Kidney (tissue), 14 donors: Measurements from ENCODE around the gene ZIC1. TPM values are rescaled to one million over a fixed set of nuclear protein-coding genes. Genes with fewer than 3 reads are reported as not detected.

Source experiments
- DNase-seq, 5 donors: peaks; one replicate each; pipeline ENCODE4 v3.0.0-alpha.2; 2013 to 2020
- FAIRE-seq: peaks from 2 replicates; lab custom pipeline; 2012; peaks lifted over from hg19 to GRCh38; lab: Jason Lieb, UNC
- H3K27ac ChIP-seq, 2 donors: one replicate each; pipeline ENCODE4 v1.7.0; 2013; ENCODE audit warnings: low read depth in 2 of 2, low read length in 2 of 2, inconsistent platforms in 1 of 2
- H3K27me3 ChIP-seq: one replicate; pipeline ENCODE4 v1.7.1; 2013; ENCODE audit warnings: low read length, inconsistent platforms; ENCODE audit not compliant: control insufficient read depth, insufficient read depth
- H3K36me3 ChIP-seq, 3 donors: one replicate each; pipeline versions ENCODE4 v1.7.0 to v1.7.1; 2013; ENCODE audit warnings: low read length in 3 of 3, control low read depth in 1 of 3, inconsistent platforms in 1 of 3; ENCODE audit not compliant: insufficient read depth in 3 of 3, control insufficient read depth in 2 of 3
- H3K4me1 ChIP-seq, 3 donors: one replicate each; pipeline versions ENCODE4 v1.7.0 to v1.7.1; 2013; ENCODE audit warnings: low read length in 3 of 3, inconsistent platforms in 1 of 3, low read depth in 1 of 3; ENCODE audit not compliant: control insufficient read depth in 2 of 3, insufficient read depth in 2 of 3
- H3K4me3 ChIP-seq, 3 donors: one replicate each; pipeline versions ENCODE4 v1.7.0 to v1.8.1; 2013; ENCODE audit warnings: low read length in 3 of 3, control low read depth in 1 of 3, inconsistent platforms in 1 of 3
- H3K9ac ChIP-seq, 3 donors: one replicate each; pipeline versions ENCODE4 v1.7.0 to v1.7.1; 2013; ENCODE audit warnings: low read length in 3 of 3, control low read depth in 1 of 3, inconsistent platforms in 1 of 3
- H3K9me3 ChIP-seq, 3 donors: one replicate each; pipeline versions ENCODE4 v1.7.0 to v1.7.1; 2013; ENCODE audit warnings: low read length in 3 of 3, control low read depth in 1 of 3, inconsistent platforms in 1 of 3; ENCODE audit not compliant: control insufficient read depth in 2 of 3, insufficient read depth in 1 of 3
- intact Hi-C: fragments of 100-400 bp; cut with DNase I; formaldehyde crosslinking; loops from one replicate; pipeline ENCODE4 v1.11.1; 2022
- polyA plus RNA-seq: library from polyadenylated mRNA; stranded (reverse); fragments of 350-450 nt; fragmentation: Illumina TruSeq; extraction: RNeasy Lipid Tissue Mini Kit (QIAGEN cat#74804); gene quantifications from one replicate; pipeline ENCODE4 v1.2.3, GENCODE V29; 2014; ENCODE audit warnings: low read depth, low replicate concordance; ENCODE audit not compliant: insufficient read depth
- total RNA-seq: library from RNA; stranded (reverse); fragmentation: NEBNext Ultra II Directional; extraction: Animal tissue kit (Norgen Biotek cat#: 25700); gene quantifications from one replicate; pipeline ENCODE4 v1.2.1, GENCODE V29; 2021
- TF ChIP-seq, protein P1 (sequence below): IDR thresholded peaks from 3 replicates; pipeline ENCODE4 v1.5.1; 2012; ENCODE audit warnings: mild to moderate bottlenecking, moderate library complexity, borderline replicate concordance; ENCODE audit not compliant: insufficient read depth; ENCODE audit errors: extremely low read depth
- donor health status: control.
- donor health status: control.
- donor health status: control.
- donor health status: control.
- donor health status: control.
- donor health status: DM: yes; HTN: yes; CAD: no.
- donor health status: Normal renal cell carcinoma (clear cell type).

Gene ZIC1
- total and polyA plus RNA-seq, 2 donors from 2014 or later = not detected

DNA sequence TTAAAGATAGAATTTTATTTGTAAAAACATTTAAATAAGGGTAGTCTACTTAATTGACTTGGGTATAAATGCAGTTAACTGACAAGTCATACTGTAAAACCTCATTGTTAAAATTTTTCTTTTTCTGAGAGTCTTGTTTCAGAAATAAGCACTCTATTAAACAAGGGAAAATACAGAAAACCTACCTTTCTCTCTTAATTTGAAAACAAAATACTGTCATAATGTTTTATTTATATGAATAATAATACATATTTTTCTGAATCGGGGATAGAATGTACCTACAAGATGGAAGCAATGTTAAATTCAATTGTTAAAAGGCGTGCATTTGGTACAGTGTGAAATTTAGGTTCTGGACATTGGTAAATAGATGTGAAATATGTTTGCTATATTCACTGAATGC is 17.8 kb downstream of the ZIC1 start:
- DNase-seq (no peak), FAIRE-seq (no peak)
- Histone ChIP-seq H3K9ac (no peak overlapping the region), H3K9me3 (no peaks in the 10 kb centered on the region), H3K36me3 (no peaks in the 10 kb centered on the region), H3K27me3 (peaks cover 62% of the 10 kb centered on the region), H3K4me1 (no peaks in the 10 kb centered on the region), H3K4me3 (no peak overlapping the region), H3K27ac (no peak overlapping the region)
- TF ChIP-seq, protein P1, sequence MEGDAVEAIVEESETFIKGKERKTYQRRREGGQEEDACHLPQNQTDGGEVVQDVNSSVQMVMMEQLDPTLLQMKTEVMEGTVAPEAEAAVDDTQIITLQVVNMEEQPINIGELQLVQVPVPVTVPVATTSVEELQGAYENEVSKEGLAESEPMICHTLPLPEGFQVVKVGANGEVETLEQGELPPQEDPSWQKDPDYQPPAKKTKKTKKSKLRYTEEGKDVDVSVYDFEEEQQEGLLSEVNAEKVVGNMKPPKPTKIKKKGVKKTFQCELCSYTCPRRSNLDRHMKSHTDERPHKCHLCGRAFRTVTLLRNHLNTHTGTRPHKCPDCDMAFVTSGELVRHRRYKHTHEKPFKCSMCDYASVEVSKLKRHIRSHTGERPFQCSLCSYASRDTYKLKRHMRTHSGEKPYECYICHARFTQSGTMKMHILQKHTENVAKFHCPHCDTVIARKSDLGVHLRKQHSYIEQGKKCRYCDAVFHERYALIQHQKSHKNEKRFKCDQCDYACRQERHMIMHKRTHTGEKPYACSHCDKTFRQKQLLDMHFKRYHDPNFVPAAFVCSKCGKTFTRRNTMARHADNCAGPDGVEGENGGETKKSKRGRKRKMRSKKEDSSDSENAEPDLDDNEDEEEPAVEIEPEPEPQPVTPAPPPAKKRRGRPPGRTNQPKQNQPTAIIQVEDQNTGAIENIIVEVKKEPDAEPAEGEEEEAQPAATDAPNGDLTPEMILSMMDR = no peak
- intact Hi-C loops = no loop called here

GRCh38 chr3:147427746-147428145 is 18.6 kb downstream of the ZIC1 start:
- no peaks in the 10 kb centered on the region for H3K36me3 ChIP-seq
- no peak for DNase-seq
- no peak overlapping the region for H3K9ac ChIP-seq
- peaks cover 54% of the 10 kb centered on the region for H3K27me3 ChIP-seq
- no peak overlapping the region for H3K27ac ChIP-seq
- no peaks in the 10 kb centered on the region for H3K4me1 ChIP-seq
- no peaks in the 10 kb centered on the region for H3K9me3 ChIP-seq
- intact Hi-C loops = no loop called here
- TF ChIP-seq, protein P1 = no peak
- no peak overlapping the region for H3K4me3 ChIP-seq
- no peak for FAIRE-seq

GRCh38 chr3:147428326-147428725 is 19.2 kb downstream of the ZIC1 start:
- H3K36me3 ChIP-seq = no peaks in the 10 kb centered on the region
- no peaks in the 10 kb centered on the region for H3K4me1 ChIP-seq
- TF ChIP-seq, protein P1 = no peak
- peaks cover 48% of the 10 kb centered on the region for H3K27me3 ChIP-seq
- H3K4me3 ChIP-seq = no peak overlapping the region
- no peaks in the 10 kb centered on the region for H3K9me3 ChIP-seq
- FAIRE-seq (no peak), DNase-seq (no peak)
- intact Hi-C loops = no loop called here
- H3K27ac ChIP-seq = no peak overlapping the region
- H3K9ac ChIP-seq = no peak overlapping the region

DNA sequence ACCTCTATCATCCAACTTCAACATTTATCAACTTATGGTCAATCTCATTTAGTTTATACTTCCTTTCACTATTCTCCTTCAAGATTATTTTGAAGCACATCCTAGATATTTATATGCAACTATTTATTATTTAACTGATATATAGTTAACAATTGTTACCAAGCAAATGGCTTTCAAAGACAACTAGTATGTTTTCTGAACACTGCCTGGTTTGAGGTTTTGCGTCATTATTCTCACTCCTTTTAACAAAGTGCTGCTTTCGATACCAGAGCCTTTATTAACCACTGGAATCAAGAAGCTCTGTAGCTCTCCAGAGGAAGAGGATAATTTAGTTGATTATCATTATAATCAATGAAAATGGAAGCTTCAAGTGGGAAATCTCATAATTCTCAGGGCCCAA is 19.6 kb downstream of the ZIC1 start:
- intact Hi-C loops = no loop called here
- no peak for DNase-seq
- peaks cover 44% of the 10 kb centered on the region for H3K27me3 ChIP-seq
- TF ChIP-seq, protein P1 = no peak
- no peak overlapping the region for H3K4me3 ChIP-seq
- H3K27ac ChIP-seq = no peak overlapping the region
- H3K36me3 ChIP-seq = no peaks in the 10 kb centered on the region
- no peaks in the 10 kb centered on the region for H3K4me1 ChIP-seq
- no peaks in the 10 kb centered on the region for H3K9me3 ChIP-seq
- no peak for FAIRE-seq
- H3K9ac ChIP-seq = no peak overlapping the region
